GM12801 (cell line): ENCODE data around the gene CSNK2A2.

Source experiments
- CTCF ChIP-seq: IDR thresholded peaks from one replicate; pipeline ENCODE4 v1.5.1; 2011; ENCODE audit warnings: control low read depth; ENCODE audit not compliant: insufficient read length; ENCODE audit errors: extremely low read depth

CSNK2A2 gene

GRCh38 chr16:58125041-58125440 lies 72.9 kb downstream of the CSNK2A2 start:
- no peak for TF ChIP-seq CTCF

DNA sequence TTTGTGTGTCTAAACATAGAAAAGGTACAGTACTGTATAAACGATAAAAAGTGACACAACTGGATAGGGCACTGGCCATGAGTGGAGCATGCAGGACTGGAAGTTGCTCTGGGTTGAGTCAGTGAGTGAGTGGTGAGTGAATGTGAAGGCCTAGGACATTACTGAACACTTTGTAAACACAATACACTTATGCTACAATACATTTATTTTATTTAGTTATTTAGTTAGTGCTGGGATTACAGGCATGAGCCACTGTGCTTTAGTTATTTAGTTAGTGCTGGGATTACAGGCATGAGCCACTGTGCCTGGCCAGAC lies 73.3 kb downstream of the CSNK2A2 start:
- no peak for TF ChIP-seq CTCF

DNA sequence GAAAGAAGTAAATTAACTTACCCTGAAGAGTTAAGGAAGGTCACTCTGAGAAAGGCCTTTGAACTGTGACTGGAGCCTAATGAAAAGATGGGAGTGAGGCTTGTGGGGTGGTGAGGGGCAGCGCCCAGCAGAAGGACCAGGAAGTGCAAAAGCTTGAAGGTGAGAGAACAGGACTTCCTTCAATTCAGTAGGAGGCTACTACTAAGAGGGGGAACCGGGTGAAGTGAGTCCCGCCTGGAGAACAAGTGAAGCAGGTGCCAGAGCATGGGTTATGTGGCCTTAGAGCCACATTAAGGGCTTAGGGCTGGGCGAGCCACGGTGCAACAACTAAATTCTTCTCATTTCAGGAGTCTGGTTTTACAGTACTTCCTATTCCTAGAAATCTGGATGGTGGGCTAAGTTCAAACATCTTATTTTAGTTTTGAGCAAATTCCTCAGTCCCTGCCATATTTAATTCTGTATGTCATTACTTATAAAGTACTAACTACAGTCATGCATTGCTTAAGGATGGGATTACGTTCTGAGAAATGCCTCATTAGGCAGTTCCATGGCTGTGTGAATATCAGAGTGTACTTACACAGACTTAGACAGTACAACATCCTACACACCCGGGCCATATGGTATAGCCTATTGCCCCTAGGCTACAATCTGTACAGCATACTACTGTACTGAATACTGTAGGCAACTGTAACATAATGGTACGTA lies 73.9 kb downstream of the CSNK2A2 start:
- TF ChIP-seq CTCF = no peak

GRCh38 chr16:58121132-58121531 lies 76.8 kb downstream of the CSNK2A2 start:
- TF ChIP-seq CTCF = no peak

- no peak for TF ChIP-seq CTCF
Observed at GRCh38 chr16:58120234-58120633, 77.7 kb downstream of the CSNK2A2 start.

- TF ChIP-seq CTCF = no peak
Observed at GRCh38 chr16:58119509-58119845, 78.4 kb downstream of the CSNK2A2 start.

DNA sequence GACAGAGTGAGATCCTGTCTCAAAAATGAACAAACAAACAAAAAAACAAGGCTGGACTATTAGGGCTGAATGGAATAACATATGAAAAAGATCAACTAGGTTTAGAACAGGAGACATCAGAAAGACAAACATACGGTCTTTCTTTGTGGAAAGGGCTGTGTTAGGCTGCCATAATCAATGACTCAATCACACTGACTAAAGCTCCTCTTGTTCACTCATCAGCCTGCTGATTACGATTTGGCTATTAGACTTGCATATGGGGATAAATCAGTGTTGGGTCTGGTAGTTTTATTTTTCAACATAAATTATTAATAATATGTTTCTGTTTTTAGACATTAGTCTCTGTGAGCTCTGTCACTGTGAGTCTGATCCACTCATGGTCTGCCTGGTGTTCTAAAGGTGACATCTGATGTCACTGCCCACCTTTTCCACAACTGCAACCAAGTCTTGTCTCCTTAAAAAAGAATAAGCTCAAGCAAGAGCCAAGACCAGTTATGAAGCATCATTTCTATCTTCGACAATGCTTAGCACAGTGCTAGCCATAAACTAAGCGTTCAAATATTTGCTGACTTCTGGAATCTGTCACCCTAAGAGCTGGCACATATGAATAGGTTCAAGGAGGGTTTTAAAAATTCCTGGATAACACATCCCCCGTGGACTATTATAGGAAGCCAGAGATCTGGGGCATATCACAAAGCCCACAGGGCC lies 79.0 kb downstream of the CSNK2A2 start:
- no peak for TF ChIP-seq CTCF
